Activated naive CD4-positive, alpha-beta T cell treated with anti-CD3 and anti-CD28 coated beads, Interleukin-2, amount 50 U/mL, for 72 hours (primary cell): ENCODE data around the gene ZSWIM6. TPM values are rescaled to one million over a fixed set of nuclear protein-coding genes. Genes with fewer than 3 reads are reported as not detected.

Experiments
- ATAC-seq, 2 donors: fragments of 150-1000 bp; cut with Tn5 transposase; 2 replicates each; pipeline ENCODE4 v1.10.0; 2021; ENCODE audit warnings: mild to moderate bottlenecking in 2 of 2, moderate library complexity in 2 of 2
- DNase-seq, 2 donors: peaks; one replicate each; pipeline ENCODE4 v3.0.0; 2021 to 2022; ENCODE audit warnings: low spot score in 2 of 2
- H3K27ac Mint-ChIP-seq, 2 donors: one replicate each; pipeline ENCODE4 v1.8.0; 2022; ENCODE audit warnings: mild to moderate bottlenecking in 2 of 2, mixed read lengths in 2 of 2
- H3K36me3 Mint-ChIP-seq, 2 donors: one replicate each; pipeline ENCODE4 v1.8.0; 2022; ENCODE audit warnings: mixed read lengths in 2 of 2
- H3K9me3 Mint-ChIP-seq, 2 donors: one replicate each; pipeline ENCODE4 v1.8.0; 2022; ENCODE audit warnings: mixed read lengths in 2 of 2
- total RNA-seq, 2 donors: library from RNA; stranded (reverse); gene quantifications; one replicate each; pipeline ENCODE4 v1.2.3, GENCODE V29; 2022

ZSWIM6 gene
- total RNA-seq, 2 donors from 2014 or later, result 5.3 to 6.2 TPM

- ATAC-seq (no peak), DNase-seq (no peak)
- no peak overlapping the region for H3K27ac Mint-ChIP-seq
- peaks cover 10 to 12% of the 10 kb centered on the region in 2 donors for H3K9me3 Mint-ChIP-seq
- peaks cover 44 to 67% of the 10 kb centered on the region in 2 donors for H3K36me3 Mint-ChIP-seq
Observed at GRCh38 chr5:61538722-61539501, 206.9 kb downstream of the ZSWIM6 start.

GRCh38 chr5:61549530-61549929 lies 217.5 kb downstream of the ZSWIM6 start:
- Mint-ChIP-seq H3K9me3 (no peaks in the 10 kb centered on the region), H3K36me3 (peaks cover 0 to 6% of the 10 kb centered on the region in 2 donors)
- no peak for DNase-seq

GRCh38 chr5:61551637-61552313 lies 219.7 kb downstream of the ZSWIM6 start:
- H3K36me3 Mint-ChIP-seq, result peaks cover 0 to 3% of the 10 kb centered on the region in 2 donors
- peaks cover 0 to 6% of the 10 kb centered on the region in 2 donors for H3K9me3 Mint-ChIP-seq
- ATAC-seq (no peak), DNase-seq (no peak)
- H3K27ac Mint-ChIP-seq, result no peak overlapping the region

More at GRCh38 chr5:61549530-61549929, 217.5 kb downstream of the ZSWIM6 start:
- H3K27ac Mint-ChIP-seq, result no peak overlapping the region
- no peak for ATAC-seq

- Mint-ChIP-seq H3K36me3 (no peaks in the 10 kb centered on the region), H3K27ac (no peak overlapping the region), H3K9me3 (peaks cover 0 to 6% of the 10 kb centered on the region in 2 donors)
- no peak for DNase-seq
- ATAC-seq, result no peak
Observed at GRCh38 chr5:61559146-61559545, 227.1 kb downstream of the ZSWIM6 start.

GRCh38 chr5:61559722-61560121 lies 227.7 kb downstream of the ZSWIM6 start:
- ATAC-seq (peak in 1 of 2 donors; percentile 11), DNase-seq (no peak)
- peaks cover 0 to 6% of the 10 kb centered on the region in 2 donors for H3K9me3 Mint-ChIP-seq
- no peak overlapping the region for H3K27ac Mint-ChIP-seq
- H3K36me3 Mint-ChIP-seq, result no peaks in the 10 kb centered on the region

GRCh38 chr5:61563401-61563800 lies 231.3 kb downstream of the ZSWIM6 start:
- Mint-ChIP-seq H3K36me3 (no peaks in the 10 kb centered on the region), H3K27ac (no peak overlapping the region), H3K9me3 (no peaks in the 10 kb centered on the region)
- DNase-seq (no peak), ATAC-seq (no peak)

- Mint-ChIP-seq H3K36me3 (no peaks in the 10 kb centered on the region), H3K9me3 (no peaks in the 10 kb centered on the region), H3K27ac (no peak overlapping the region)
- DNase-seq (no peak), ATAC-seq (no peak)
Observed at GRCh38 chr5:61567337-61567736, 235.3 kb downstream of the ZSWIM6 start.

GRCh38 chr5:61569353-61569752 lies 237.3 kb downstream of the ZSWIM6 start:
- DNase-seq (no peak), ATAC-seq (no peak)
- no peaks in the 10 kb centered on the region for H3K36me3 Mint-ChIP-seq
- H3K9me3 Mint-ChIP-seq, result peaks cover 0 to 4% of the 10 kb centered on the region in 2 donors
- peak overlapping the region in 1 of 2 donors; percentile 60 for H3K27ac Mint-ChIP-seq

- no peak for DNase-seq
- ATAC-seq, result no peak
- H3K36me3 Mint-ChIP-seq, result no peaks in the 10 kb centered on the region
- no peak overlapping the region for H3K27ac Mint-ChIP-seq
- H3K9me3 Mint-ChIP-seq, result peaks cover 0 to 4% of the 10 kb centered on the region in 2 donors
Observed at GRCh38 chr5:61570767-61571166, 238.7 kb downstream of the ZSWIM6 start.

- ATAC-seq (no peak), DNase-seq (no peak)
- Mint-ChIP-seq H3K9me3 (peaks cover 0 to 4% of the 10 kb centered on the region in 2 donors), H3K36me3 (no peaks in the 10 kb centered on the region), H3K27ac (no peak overlapping the region)
Observed at GRCh38 chr5:61572959-61573358, 240.9 kb downstream of the ZSWIM6 start.

GRCh38 chr5:61575103-61575502 lies 243.0 kb downstream of the ZSWIM6 start:
- Mint-ChIP-seq H3K36me3 (no peaks in the 10 kb centered on the region), H3K27ac (no peak overlapping the region), H3K9me3 (peaks cover 0 to 4% of the 10 kb centered on the region in 2 donors)
- DNase-seq, result no peak
- no peak for ATAC-seq

- Mint-ChIP-seq H3K9me3 (peaks cover 0 to 4% of the 10 kb centered on the region in 2 donors), H3K36me3 (no peaks in the 10 kb centered on the region), H3K27ac (no peak overlapping the region)
- DNase-seq (no peak), ATAC-seq (no peak)
Observed at GRCh38 chr5:61575581-61575980, 243.5 kb downstream of the ZSWIM6 start.

- ATAC-seq (no peak), DNase-seq (no peak)
- Mint-ChIP-seq H3K9me3 (peaks cover 0 to 4% of the 10 kb centered on the region in 2 donors), H3K27ac (no peak overlapping the region), H3K36me3 (no peaks in the 10 kb centered on the region)
Observed at GRCh38 chr5:61576556-61576955, 244.5 kb downstream of the ZSWIM6 start.

GRCh38 chr5:61578858-61579503 lies 246.9 kb downstream of the ZSWIM6 start:
- DNase-seq (peak in 1 of 2 donors; percentile 11), ATAC-seq (peak; percentile 83 to 91)
- Mint-ChIP-seq H3K27ac (no peak overlapping the region), H3K36me3 (no peaks in the 10 kb centered on the region), H3K9me3 (no peaks in the 10 kb centered on the region)

GRCh38 chr5:61582205-61582820 lies 250.3 kb downstream of the ZSWIM6 start:
- Mint-ChIP-seq H3K36me3 (peaks cover 0 to 5% of the 10 kb centered on the region in 2 donors), H3K9me3 (peaks cover 4% of the 10 kb centered on the region in 2 donors), H3K27ac (no peak overlapping the region)
- ATAC-seq (no peak), DNase-seq (no peak)

- no peak for DNase-seq
- Mint-ChIP-seq H3K27ac (no peak overlapping the region), H3K9me3 (peaks cover 5 to 6% of the 10 kb centered on the region in 2 donors), H3K36me3 (peaks cover 0 to 8% of the 10 kb centered on the region in 2 donors)
- ATAC-seq, result no peak
Observed at GRCh38 chr5:61582887-61583286, 250.8 kb downstream of the ZSWIM6 start.
